ENCODE measurements around the gene NSMCE4A.

NSMCE4A gene

GRCh38 chr10:122013311-122013780 lies 38.3 kb upstream of the NSMCE4A start:
- Histone ChIP-seq H3K23ac (ENCODE audit: low read length) (no peak overlapping the region), H3K27me3 (ENCODE audit: insufficient read depth, low read length, poor library complexity) (no peaks in the 10 kb centered on the region), H3K9ac (ENCODE audit: low read length) (no peak overlapping the region), H3K36me3 (ENCODE audit: control insufficient read depth, insufficient read depth, low read length) (no peaks in the 10 kb centered on the region), H2BK120ac (ENCODE audit: low read depth, low read length) (no peak overlapping the region), H3K79me1 (ENCODE audit: low read length) (no peaks in the 10 kb centered on the region), H3K18ac (ENCODE audit: low read length) (no peak overlapping the region), H3K56ac (ENCODE audit: low read length) (peak overlapping the region; percentile 49), H3K4me2 (ENCODE audit: low read length) (no peak overlapping the region), H3K79me2 (ENCODE audit: control insufficient read depth, insufficient read depth, low read length) (no peaks in the 10 kb centered on the region), H2BK5ac (ENCODE audit: low read length) (no peak overlapping the region), H2AK5ac (ENCODE audit: low read length) (no peak overlapping the region), H3K4ac (ENCODE audit: low read depth, low read length) (no peak overlapping the region), H3K27ac (ENCODE audit: low read depth, low read length) (no peak overlapping the region), H2BK15ac (replicated peaks; ENCODE audit: low read depth) (no peak overlapping the region), H4K5ac (ENCODE audit: low read length) (no peak overlapping the region), H4K8ac (ENCODE audit: low read depth, low read length) (no peak overlapping the region), H3K4me1 (ENCODE audit: control insufficient read depth, low read depth, low read length) (no peaks in the 10 kb centered on the region), H3K4me3 (ENCODE audit: low read length) (no peak overlapping the region)
- no CpG with 5 or more reads among the region's 8 CpGs for WGBS (ENCODE audit: extremely low coverage, insufficient coverage, low lambda C conversion rate)
- DNase-seq, result peak; percentile 69

GRCh38 chr10:122012731-122013130 lies 37.7 kb upstream of the NSMCE4A start:
- Histone ChIP-seq H3K27ac (ENCODE audit: low read depth, low read length) (no peak overlapping the region), H2BK15ac (replicated peaks; ENCODE audit: low read depth) (no peak overlapping the region), H3K4me1 (ENCODE audit: control insufficient read depth, low read depth, low read length) (no peaks in the 10 kb centered on the region), H3K4ac (ENCODE audit: low read depth, low read length) (no peak overlapping the region), H3K79me2 (ENCODE audit: control insufficient read depth, insufficient read depth, low read length) (no peaks in the 10 kb centered on the region), H3K9ac (ENCODE audit: low read length) (no peak overlapping the region), H2BK120ac (ENCODE audit: low read depth, low read length) (no peak overlapping the region), H2AK5ac (ENCODE audit: low read length) (no peak overlapping the region), H3K27me3 (ENCODE audit: insufficient read depth, low read length, poor library complexity) (no peaks in the 10 kb centered on the region), H3K4me2 (ENCODE audit: low read length) (no peak overlapping the region), H2BK5ac (ENCODE audit: low read length) (no peak overlapping the region), H3K79me1 (ENCODE audit: low read length) (no peaks in the 10 kb centered on the region), H3K23ac (ENCODE audit: low read length) (no peak overlapping the region), H3K56ac (ENCODE audit: low read length) (no peak overlapping the region), H3K4me3 (ENCODE audit: low read length) (no peak overlapping the region), H4K8ac (ENCODE audit: low read depth, low read length) (no peak overlapping the region), H3K36me3 (ENCODE audit: control insufficient read depth, insufficient read depth, low read length) (no peaks in the 10 kb centered on the region), H4K5ac (ENCODE audit: low read length) (no peak overlapping the region), H3K18ac (ENCODE audit: low read length) (no peak overlapping the region)
- no peak for DNase-seq
- WGBS (ENCODE audit: extremely low coverage, insufficient coverage, low lambda C conversion rate), result no CpG with 5 or more reads among the region's 5 CpGs

GRCh38 chr10:122010405-122011050 lies 35.5 kb upstream of the NSMCE4A start:
- Histone ChIP-seq H2BK15ac (replicated peaks; ENCODE audit: low read depth) (no peak overlapping the region), H4K5ac (ENCODE audit: low read length) (no peak overlapping the region), H3K4me3 (ENCODE audit: low read length) (no peak overlapping the region), H3K23ac (ENCODE audit: low read length) (no peak overlapping the region), H3K4ac (ENCODE audit: low read depth, low read length) (no peak overlapping the region), H2AK5ac (ENCODE audit: low read length) (no peak overlapping the region), H3K4me2 (ENCODE audit: low read length) (no peak overlapping the region), H3K27ac (ENCODE audit: low read depth, low read length) (no peak overlapping the region), H4K8ac (ENCODE audit: low read depth, low read length) (no peak overlapping the region), H3K79me2 (ENCODE audit: control insufficient read depth, insufficient read depth, low read length) (no peaks in the 10 kb centered on the region), H2BK5ac (ENCODE audit: low read length) (no peak overlapping the region), H3K56ac (ENCODE audit: low read length) (no peak overlapping the region), H3K27me3 (ENCODE audit: insufficient read depth, low read length, poor library complexity) (no peaks in the 10 kb centered on the region), H3K18ac (ENCODE audit: low read length) (no peak overlapping the region), H3K4me1 (ENCODE audit: control insufficient read depth, low read depth, low read length) (no peaks in the 10 kb centered on the region), H2BK120ac (ENCODE audit: low read depth, low read length) (no peak overlapping the region), H3K36me3 (ENCODE audit: control insufficient read depth, insufficient read depth, low read length) (no peaks in the 10 kb centered on the region), H3K9ac (ENCODE audit: low read length) (no peak overlapping the region), H3K79me1 (ENCODE audit: low read length) (no peaks in the 10 kb centered on the region)
- no peak for DNase-seq
- no CpG with 5 or more reads among the region's 4 CpGs for WGBS (ENCODE audit: extremely low coverage, insufficient coverage, low lambda C conversion rate)

GRCh38 chr10:122007415-122007814 lies 32.4 kb upstream of the NSMCE4A start:
- Histone ChIP-seq H2BK5ac (ENCODE audit: low read length) (no peak overlapping the region), H3K23ac (ENCODE audit: low read length) (no peak overlapping the region), H3K4me1 (ENCODE audit: control insufficient read depth, low read depth, low read length) (no peaks in the 10 kb centered on the region), H3K4me3 (ENCODE audit: low read length) (no peak overlapping the region), H2BK15ac (replicated peaks; ENCODE audit: low read depth) (no peak overlapping the region), H3K27me3 (ENCODE audit: insufficient read depth, low read length, poor library complexity) (no peaks in the 10 kb centered on the region), H3K56ac (ENCODE audit: low read length) (no peak overlapping the region), H4K5ac (ENCODE audit: low read length) (no peak overlapping the region), H3K27ac (ENCODE audit: low read depth, low read length) (no peak overlapping the region), H3K9ac (ENCODE audit: low read length) (no peak overlapping the region), H3K18ac (ENCODE audit: low read length) (no peak overlapping the region), H3K4me2 (ENCODE audit: low read length) (no peak overlapping the region), H4K8ac (ENCODE audit: low read depth, low read length) (no peak overlapping the region), H2AK5ac (ENCODE audit: low read length) (no peak overlapping the region), H3K79me2 (ENCODE audit: control insufficient read depth, insufficient read depth, low read length) (no peaks in the 10 kb centered on the region), H3K79me1 (ENCODE audit: low read length) (no peaks in the 10 kb centered on the region), H3K36me3 (ENCODE audit: control insufficient read depth, insufficient read depth, low read length) (no peaks in the 10 kb centered on the region), H3K4ac (ENCODE audit: low read depth, low read length) (no peak overlapping the region), H2BK120ac (ENCODE audit: low read depth, low read length) (no peak overlapping the region)
- WGBS (ENCODE audit: extremely low coverage, insufficient coverage, low lambda C conversion rate), result no CpG with 5 or more reads among the region's 3 CpGs
- DNase-seq, result no peak

- Histone ChIP-seq H2BK5ac (ENCODE audit: low read length) (no peak overlapping the region), H2BK120ac (ENCODE audit: low read depth, low read length) (no peak overlapping the region)
- no CpG with 5 or more reads among the region's 1 CpG for WGBS (ENCODE audit: extremely low coverage, insufficient coverage, low lambda C conversion rate)
Observed at GRCh38 chr10:122001698-122002097, 26.7 kb upstream of the NSMCE4A start.

GRCh38 chr10:121999301-121999700 lies 24.3 kb upstream of the NSMCE4A start:
- WGBS (ENCODE audit: extremely low coverage, insufficient coverage, low lambda C conversion rate), result no CpG with 5 or more reads among the region's 4 CpGs
- Histone ChIP-seq H3K79me1 (ENCODE audit: low read length) (no peaks in the 10 kb centered on the region), H3K36me3 (ENCODE audit: control insufficient read depth, insufficient read depth, low read length) (no peaks in the 10 kb centered on the region), H3K18ac (ENCODE audit: low read length) (no peak overlapping the region), H2BK15ac (replicated peaks; ENCODE audit: low read depth) (no peak overlapping the region), H3K4ac (ENCODE audit: low read depth, low read length) (no peak overlapping the region), H4K8ac (ENCODE audit: low read depth, low read length) (no peak overlapping the region), H2BK120ac (ENCODE audit: low read depth, low read length) (no peak overlapping the region), H2AK5ac (ENCODE audit: low read length) (no peak overlapping the region), H2BK5ac (ENCODE audit: low read length) (no peak overlapping the region), H4K5ac (ENCODE audit: low read length) (no peak overlapping the region), H3K4me2 (ENCODE audit: low read length) (no peak overlapping the region), H3K79me2 (ENCODE audit: control insufficient read depth, insufficient read depth, low read length) (no peaks in the 10 kb centered on the region), H3K9ac (ENCODE audit: low read length) (no peak overlapping the region), H3K4me1 (ENCODE audit: control insufficient read depth, low read depth, low read length) (no peaks in the 10 kb centered on the region), H3K27me3 (ENCODE audit: insufficient read depth, low read length, poor library complexity) (no peaks in the 10 kb centered on the region), H3K56ac (ENCODE audit: low read length) (no peak overlapping the region), H3K4me3 (ENCODE audit: low read length) (no peak overlapping the region), H3K23ac (ENCODE audit: low read length) (no peak overlapping the region), H3K27ac (ENCODE audit: low read depth, low read length) (no peak overlapping the region)
- no peak for DNase-seq

More at GRCh38 chr10:122001698-122002097, 26.7 kb upstream of the NSMCE4A start:
- H3K56ac ChIP-seq (ENCODE audit: low read length), result no peak overlapping the region
- H2BK15ac ChIP-seq (replicated peaks; ENCODE audit: low read depth), result no peak overlapping the region
- H3K18ac ChIP-seq (ENCODE audit: low read length), result no peak overlapping the region
- H3K4ac ChIP-seq (ENCODE audit: low read depth, low read length), result no peak overlapping the region
- no peak overlapping the region for H4K8ac ChIP-seq (ENCODE audit: low read depth, low read length)
- no peak overlapping the region for H2AK5ac ChIP-seq (ENCODE audit: low read length)
- H3K27me3 ChIP-seq (ENCODE audit: insufficient read depth, low read length, poor library complexity), result no peaks in the 10 kb centered on the region
- H3K36me3 ChIP-seq (ENCODE audit: control insufficient read depth, insufficient read depth, low read length), result no peaks in the 10 kb centered on the region
- DNase-seq, result no peak
- H3K4me1 ChIP-seq (ENCODE audit: control insufficient read depth, low read depth, low read length), result no peaks in the 10 kb centered on the region
- H4K5ac ChIP-seq (ENCODE audit: low read length), result no peak overlapping the region
- no peak overlapping the region for H3K27ac ChIP-seq (ENCODE audit: low read depth, low read length)
- H3K79me1 ChIP-seq (ENCODE audit: low read length), result no peaks in the 10 kb centered on the region
- H3K23ac ChIP-seq (ENCODE audit: low read length), result no peak overlapping the region
- H3K9ac ChIP-seq (ENCODE audit: low read length), result no peak overlapping the region
- H3K4me3 ChIP-seq (ENCODE audit: low read length), result no peak overlapping the region
- H3K79me2 ChIP-seq (ENCODE audit: control insufficient read depth, insufficient read depth, low read length), result no peaks in the 10 kb centered on the region
- no peak overlapping the region for H3K4me2 ChIP-seq (ENCODE audit: low read length)

Data from mesendoderm (in vitro differentiated cells).